HEK293 (cell line): Measurements from ENCODE around the gene PEX7.

Source experiments
- CTCF ChIA-PET: fragments of 350-600 bp; formaldehyde crosslinking; extraction: SDS; loops from one replicate; lab custom pipeline; 2021; ENCODE audit warnings: antibody characterized with exemption; lab: Yijun Ruan, JAX
- POLR2A ChIA-PET: fragments of 300-600 bp; formaldehyde crosslinking; extraction: SDS; loops from one replicate; lab custom pipeline; 2020; ENCODE audit warnings: antibody characterized with exemption, inconsistent platforms; lab: Yijun Ruan, JAX
- H3K27ac ChIP-seq: fragments of 200-500 bp; sonication (Bioruptor generic); 2 replicates; pipeline ENCODE4 v1.5.1; 2014; ENCODE audit warnings: low read depth, low read length, control low read depth, inconsistent platforms; ENCODE audit errors: extremely low read depth
- H3K36me3 ChIP-seq, 2 experiments: fragments of 200-500 bp in 1 of 2; sonication (Bioruptor generic) in 1 of 2; 1 replicate in 1 of 2; 2 replicates in 1 of 2; pipeline ENCODE4 v1.5.1; 2014 to 2017; ENCODE audit warnings: inconsistent platforms in 2 of 2, low read length in 2 of 2; ENCODE audit not compliant: control insufficient read depth in 2 of 2, insufficient read depth in 1 of 2
- H3K4me1 ChIP-seq: fragments of 200-500 bp; sonication (Bioruptor generic); 2 replicates; pipeline ENCODE4 v1.5.1; 2014; ENCODE audit warnings: mild to moderate bottlenecking, low read length, inconsistent platforms; ENCODE audit not compliant: control insufficient read depth, insufficient read depth
- H3K4me3 ChIP-seq: 2 replicates; pipeline ENCODE4 v1.5.1; 2011; ENCODE audit warnings: low read depth, mild to moderate bottlenecking, control low read depth, low read length, moderate library complexity
- H3K9me3 ChIP-seq: fragments of 200-500 bp; sonication (Bioruptor generic); 2 replicates; pipeline ENCODE4 v1.5.1; 2014; ENCODE audit warnings: low read depth, low read length, inconsistent platforms; ENCODE audit not compliant: control insufficient read depth, insufficient read depth
- MEIS1 ChIP-seq: sonication (generic); formaldehyde crosslinking; IDR thresholded peaks from 2 replicates; pipeline ENCODE4 v1.8.1; 2022; ENCODE audit warnings: missing genetic modification reagents, mild to moderate bottlenecking, borderline replicate concordance
- PRDM1 ChIP-seq: fragments of 450-650 bp; formaldehyde crosslinking; IDR thresholded peaks from 2 replicates; pipeline ENCODE4; 2016; ENCODE audit warnings: missing biosample characterization, missing genetic modification characterization
- PRDM10 ChIP-seq: fragments of 450-650 bp; formaldehyde crosslinking; IDR thresholded peaks from 2 replicates; pipeline ENCODE4 v1.5.1; 2016; ENCODE audit warnings: missing biosample characterization, missing genetic modification characterization
- SETDB1 ChIP-seq: IDR thresholded peaks from one replicate; pipeline ENCODE4 v1.6.1; 2017; ENCODE audit warnings: mild to moderate bottlenecking, low read length, moderate library complexity, mixed read lengths; ENCODE audit not compliant: insufficient read length
- ZBTB10 ChIP-seq: fragments of 450-650 bp; formaldehyde crosslinking; IDR thresholded peaks from 2 replicates; pipeline ENCODE4 v1.5.1; 2016; ENCODE audit warnings: missing biosample characterization, missing genetic modification characterization
- ZBTB7A ChIP-seq: fragments of 450-650 bp; formaldehyde crosslinking; IDR thresholded peaks from 2 replicates; pipeline ENCODE4 v1.5.1; 2016; ENCODE audit warnings: low read depth, missing biosample characterization, missing genetic modification characterization
- ZFP37 ChIP-seq: fragments of 450-650 bp; formaldehyde crosslinking; IDR thresholded peaks from 2 replicates; pipeline ENCODE4 v1.5.1; 2016; ENCODE audit warnings: missing biosample characterization, missing genetic modification characterization
- ZFP41 ChIP-seq: fragments of 450-650 bp; formaldehyde crosslinking; IDR thresholded peaks from 2 replicates; pipeline ENCODE4 v1.5.1; 2016; ENCODE audit warnings: missing biosample characterization, missing genetic modification characterization, borderline replicate concordance
- ZNF202 ChIP-seq: fragments of 450-650 bp; formaldehyde crosslinking; IDR thresholded peaks from 2 replicates; pipeline ENCODE4 v1.5.1; 2016; ENCODE audit warnings: missing biosample characterization, missing genetic modification characterization, borderline replicate concordance
- ZNF214 ChIP-seq: fragments of 450-650 bp; formaldehyde crosslinking; IDR thresholded peaks from 2 replicates; pipeline ENCODE4 v1.5.1; 2017; ENCODE audit warnings: missing biosample characterization, mild to moderate bottlenecking, missing genetic modification characterization, borderline replicate concordance
- ZNF324 ChIP-seq: fragments of 450-650 bp; formaldehyde crosslinking; IDR thresholded peaks from 2 replicates; pipeline ENCODE4 v1.5.1; 2016; ENCODE audit warnings: missing biosample characterization, missing genetic modification characterization
- ZNF354C ChIP-seq: fragments of 450-650 bp; formaldehyde crosslinking; IDR thresholded peaks from 2 replicates; pipeline ENCODE4 v1.5.1; 2016; ENCODE audit warnings: missing biosample characterization, missing genetic modification characterization, low read depth, borderline replicate concordance
- ZNF639 ChIP-seq: fragments of 450-650 bp; formaldehyde crosslinking; IDR thresholded peaks from 2 replicates; pipeline ENCODE4 v1.5.1; 2016; ENCODE audit warnings: missing biosample characterization, missing genetic modification characterization
- ZNF76 ChIP-seq: fragments of 450-650 bp; formaldehyde crosslinking; IDR thresholded peaks from 2 replicates; pipeline ENCODE4; 2016; ENCODE audit warnings: low read depth, missing biosample characterization, missing genetic modification characterization, borderline replicate concordance
- ZNF785 ChIP-seq: fragments of 450-650 bp; formaldehyde crosslinking; IDR thresholded peaks from 2 replicates; pipeline ENCODE4 v1.5.1; 2016; ENCODE audit warnings: missing biosample characterization, missing genetic modification characterization
- ZNF837 ChIP-seq: fragments of 450-650 bp; formaldehyde crosslinking; IDR thresholded peaks from 2 replicates; pipeline ENCODE4 v1.5.1; 2016; ENCODE audit warnings: missing biosample characterization, missing genetic modification characterization
- TF ChIP-seq, protein P1 (sequence below): fragments of 450-650 bp; formaldehyde crosslinking; IDR thresholded peaks from 2 replicates; pipeline ENCODE4 v1.5.1; 2016; ENCODE audit warnings: missing biosample characterization, missing genetic modification characterization, borderline replicate concordance

PEX7 gene

DNA sequence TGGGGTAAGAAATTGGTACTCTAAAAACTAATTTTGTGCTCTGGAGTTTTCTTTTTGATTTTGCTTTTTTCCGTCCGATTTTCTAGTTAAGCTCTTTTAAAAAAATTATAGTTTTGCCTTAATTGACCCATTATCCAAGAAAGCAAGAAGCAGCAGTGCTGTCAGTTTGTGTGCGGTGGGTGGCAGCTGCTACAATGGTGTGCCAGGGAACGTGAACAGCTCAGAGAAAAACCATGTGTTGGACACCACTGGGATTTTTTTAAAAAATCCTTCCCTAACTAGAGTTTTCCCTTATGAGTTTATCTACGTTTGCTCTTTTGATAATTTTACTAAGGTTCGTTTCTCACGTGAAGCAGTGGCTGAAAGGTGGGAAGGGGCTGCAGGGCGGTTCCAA is 38.1 kb upstream of the PEX7 start (continued):
- TF ChIP-seq ZFP37, result no peak

GRCh38 chr6:136784910-136785746 is 37.3 kb upstream of the PEX7 start:
- H3K4me3 ChIP-seq, result no peak overlapping the region
- H3K27ac ChIP-seq, result no peak overlapping the region
- peak; percentile 77 for TF ChIP-seq PRDM1 (tag by site-specific recombination)
- no peak for TF ChIP-seq ZFP41 (tag by site-specific recombination)
- CTCF ChIA-PET, result no interaction called here
- no peaks in the 10 kb centered on the region for H3K9me3 ChIP-seq
- peaks cover 9% of the 10 kb centered on the region for H3K4me1 ChIP-seq
- no peaks in the 10 kb centered on the region for H3K36me3 ChIP-seq
- POLR2A ChIA-PET, result interaction anchor here (1.5 kb wide), 1 partner anchor 7 kb away, joined by 3 read pairs; the partner anchor contains the start of gene MAP3K5

DNA sequence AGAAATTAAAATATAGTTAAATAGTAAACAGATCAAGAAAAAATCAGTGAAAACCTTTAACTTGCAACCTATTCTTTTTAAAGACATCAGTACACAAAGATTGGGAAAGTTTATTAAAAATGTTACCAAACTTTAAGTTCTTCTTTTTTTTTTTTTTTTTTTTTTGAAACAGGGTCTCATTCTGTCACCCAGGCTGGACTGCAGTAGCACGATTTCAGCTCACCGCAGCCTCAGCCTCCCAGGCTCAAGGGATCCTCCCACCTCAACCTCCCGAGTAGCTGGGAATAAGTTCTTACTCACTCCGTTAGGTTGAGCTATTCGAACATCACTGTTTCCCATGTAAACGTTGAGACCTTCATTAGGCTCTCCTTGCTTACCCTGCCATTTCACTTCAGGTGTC is 35.7 kb upstream of the PEX7 start:
- no peaks in the 10 kb centered on the region for H3K36me3 ChIP-seq
- no peaks in the 10 kb centered on the region for H3K9me3 ChIP-seq
- peaks cover 16% of the 10 kb centered on the region for H3K4me1 ChIP-seq
- ChIA-PET CTCF (interaction anchor here (0.6 to 7.3 kb wide), 5 partner anchors 84 to 1805 kb away, joined by 3 to 366 read pairs (median 3); no protein-coding TSS in a partner anchor), POLR2A (no interaction called here)
- no peak overlapping the region for H3K27ac ChIP-seq
- no peak for TF ChIP-seq ZNF785
- no peak overlapping the region for H3K4me3 ChIP-seq

- H3K4me1 ChIP-seq, result peaks cover 16% of the 10 kb centered on the region
- no peaks in the 10 kb centered on the region for H3K9me3 ChIP-seq
- no peak overlapping the region for H3K27ac ChIP-seq
- H3K36me3 ChIP-seq, result no peaks in the 10 kb centered on the region
- H3K4me3 ChIP-seq, result no peak overlapping the region
- CTCF ChIA-PET, result interaction anchor here (1.1 to 7.3 kb wide), 3 partner anchors 25 to 236 kb away, joined by 3 to 366 read pairs (median 4); no protein-coding TSS in a partner anchor
- POLR2A ChIA-PET, result no interaction called here
- TF ChIP-seq ZNF324 (tag by site-specific recombination) (no peak), ZNF202 (no peak), ZNF214 (tag by site-specific recombination) (no peak), MEIS1 (no peak), ZNF837 (no peak), ZNF639 (no peak), ZBTB7A (tag by site-specific recombination) (no peak), ZBTB10 (no peak), SETDB1 (no peak), PRDM10 (no peak), ZNF76 (tag by site-specific recombination) (no peak), ZNF354C (tag by site-specific recombination) (no peak)
- TF ChIP-seq, protein P1, sequence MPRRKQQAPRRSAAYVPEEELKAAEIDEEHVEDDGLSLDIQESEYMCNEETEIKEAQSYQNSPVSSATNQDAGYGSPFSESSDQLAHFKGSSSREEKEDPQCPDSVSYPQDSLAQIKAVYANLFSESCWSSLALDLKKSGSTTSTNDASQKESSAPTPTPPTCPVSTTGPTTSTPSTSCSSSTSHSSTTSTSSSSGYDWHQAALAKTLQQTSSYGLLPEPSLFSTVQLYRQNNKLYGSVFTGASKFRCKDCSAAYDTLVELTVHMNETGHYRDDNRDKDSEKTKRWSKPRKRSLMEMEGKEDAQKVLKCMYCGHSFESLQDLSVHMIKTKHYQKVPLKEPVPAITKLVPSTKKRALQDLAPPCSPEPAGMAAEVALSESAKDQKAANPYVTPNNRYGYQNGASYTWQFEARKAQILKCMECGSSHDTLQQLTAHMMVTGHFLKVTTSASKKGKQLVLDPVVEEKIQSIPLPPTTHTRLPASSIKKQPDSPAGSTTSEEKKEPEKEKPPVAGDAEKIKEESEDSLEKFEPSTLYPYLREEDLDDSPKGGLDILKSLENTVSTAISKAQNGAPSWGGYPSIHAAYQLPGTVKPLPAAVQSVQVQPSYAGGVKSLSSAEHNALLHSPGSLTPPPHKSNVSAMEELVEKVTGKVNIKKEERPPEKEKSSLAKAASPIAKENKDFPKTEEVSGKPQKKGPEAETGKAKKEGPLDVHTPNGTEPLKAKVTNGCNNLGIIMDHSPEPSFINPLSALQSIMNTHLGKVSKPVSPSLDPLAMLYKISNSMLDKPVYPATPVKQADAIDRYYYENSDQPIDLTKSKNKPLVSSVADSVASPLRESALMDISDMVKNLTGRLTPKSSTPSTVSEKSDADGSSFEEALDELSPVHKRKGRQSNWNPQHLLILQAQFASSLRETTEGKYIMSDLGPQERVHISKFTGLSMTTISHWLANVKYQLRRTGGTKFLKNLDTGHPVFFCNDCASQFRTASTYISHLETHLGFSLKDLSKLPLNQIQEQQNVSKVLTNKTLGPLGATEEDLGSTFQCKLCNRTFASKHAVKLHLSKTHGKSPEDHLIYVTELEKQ, result no peak
These were observed 34.7 kb upstream of the PEX7 start for GRCh38 chr6:136787726-136788068.
